ENCODE data around the gene CIB4.

- TF ChIP-seq ESRRG (CRISPR knock-in tag; IDR thresholded peaks at IDR 0.05) (no peak), BACH2 (CRISPR knock-in tag; IDR thresholded peaks at IDR 0.05; ENCODE audit: borderline replicate concordance) (no peak), TCF4 (CRISPR knock-in tag; IDR thresholded peaks at IDR 0.05; ENCODE audit: borderline replicate concordance) (no peak), PATZ1 (CRISPR knock-in tag; IDR thresholded peaks at IDR 0.05; ENCODE audit: borderline replicate concordance) (no peak), CSRNP3 (CRISPR knock-in tag; IDR thresholded peaks at IDR 0.05) (no peak), ZFP30 (CRISPR knock-in tag; IDR thresholded peaks at IDR 0.05) (no peak), ZC3H10 (CRISPR knock-in tag; IDR thresholded peaks at IDR 0.05) (no peak)
Measured at GRCh38 chr2:26626606-26627005, 14.6 kb downstream of the CIB4 start.

Measured in SK-N-SH treated with all-trans-retinoic acid at 6 μM for 48 hours (cell line).